SK-N-SH (cell line): ENCODE results near the gene RNF223.

Source experiments
- EP300 ChIP-seq, 2 experiments: IDR thresholded peaks; 2 replicates each; pipeline versions ENCODE4 v1.4.0 to v1.6.1; 2012; ENCODE audit warnings: borderline replicate concordance in 1 of 2, low read depth in 1 of 2, low read length in 1 of 2
- EZH2phosphoT487 ChIP-seq: fragments of 200-600 bp; sonication (generic); IDR thresholded peaks from 2 replicates; pipeline ENCODE4 v1.6.1; 2017; ENCODE audit warnings: low read depth, mixed run types, mild to moderate bottlenecking, antibody characterized with exemption, moderate library complexity, borderline replicate concordance
- FOXJ3 ChIP-seq: sonication (generic); formaldehyde crosslinking; IDR thresholded peaks from 2 replicates; pipeline ENCODE4 v1.5.1; 2020; ENCODE audit warnings: mild to moderate bottlenecking, missing genetic modification reagents
- POLR2AphosphoS5 ChIP-seq: IDR thresholded peaks from 2 replicates; pipeline ENCODE4 v1.6.1; 2012; ENCODE audit warnings: low read depth, low read length
- RFX5 ChIP-seq: IDR thresholded peaks from 2 replicates; pipeline ENCODE4 v1.6.1; 2012; ENCODE audit warnings: mild to moderate bottlenecking, improper control_type of control experiment, low read length
- TF ChIP-seq, protein P1 (sequence below): fragments of 200-600 bp; sonication (generic); IDR thresholded peaks from 2 replicates; pipeline ENCODE4 v1.6.1; 2017; ENCODE audit warnings: antibody characterized with exemption, mild to moderate bottlenecking, moderate library complexity
- TF ChIP-seq, protein P2 (sequence below): IDR thresholded peaks from 2 replicates; pipeline ENCODE4 v1.6.1; 2012; ENCODE audit warnings: mild to moderate bottlenecking, low read depth, low read length, moderate library complexity

DNA sequence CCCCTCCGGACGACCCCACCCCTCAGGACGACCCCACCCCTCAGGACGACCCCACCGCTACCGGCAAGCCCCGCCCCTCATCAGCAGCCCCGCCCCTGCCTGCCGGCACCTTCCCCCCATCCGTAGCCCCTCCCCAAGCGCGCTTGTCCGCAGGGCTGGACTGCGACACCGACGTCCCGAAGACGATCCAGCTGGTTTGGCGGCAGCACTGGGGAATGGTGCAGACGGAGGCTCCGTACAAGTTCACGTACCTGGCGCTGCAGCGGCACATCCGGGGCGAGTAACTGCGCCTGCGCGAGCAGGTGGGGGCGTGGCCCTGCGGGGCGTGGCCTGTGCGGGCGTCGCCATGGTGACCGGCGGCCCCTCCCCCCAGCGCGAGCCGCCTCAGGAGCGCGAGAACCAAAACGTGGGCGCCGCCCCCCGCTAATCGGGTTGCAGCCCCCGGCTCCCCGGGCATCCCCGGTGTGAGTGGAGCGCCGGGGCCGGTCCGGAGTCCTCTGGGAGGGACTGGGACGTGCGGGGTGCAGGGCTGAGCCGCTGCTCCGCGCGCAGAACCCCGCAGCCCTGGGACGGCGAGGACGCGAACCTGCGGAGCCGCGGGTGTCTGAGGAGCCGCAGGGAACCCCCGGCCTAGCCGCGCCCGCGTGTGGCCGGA lies 4.9 kb downstream of the RNF223 start:
- TF ChIP-seq, protein P1, sequence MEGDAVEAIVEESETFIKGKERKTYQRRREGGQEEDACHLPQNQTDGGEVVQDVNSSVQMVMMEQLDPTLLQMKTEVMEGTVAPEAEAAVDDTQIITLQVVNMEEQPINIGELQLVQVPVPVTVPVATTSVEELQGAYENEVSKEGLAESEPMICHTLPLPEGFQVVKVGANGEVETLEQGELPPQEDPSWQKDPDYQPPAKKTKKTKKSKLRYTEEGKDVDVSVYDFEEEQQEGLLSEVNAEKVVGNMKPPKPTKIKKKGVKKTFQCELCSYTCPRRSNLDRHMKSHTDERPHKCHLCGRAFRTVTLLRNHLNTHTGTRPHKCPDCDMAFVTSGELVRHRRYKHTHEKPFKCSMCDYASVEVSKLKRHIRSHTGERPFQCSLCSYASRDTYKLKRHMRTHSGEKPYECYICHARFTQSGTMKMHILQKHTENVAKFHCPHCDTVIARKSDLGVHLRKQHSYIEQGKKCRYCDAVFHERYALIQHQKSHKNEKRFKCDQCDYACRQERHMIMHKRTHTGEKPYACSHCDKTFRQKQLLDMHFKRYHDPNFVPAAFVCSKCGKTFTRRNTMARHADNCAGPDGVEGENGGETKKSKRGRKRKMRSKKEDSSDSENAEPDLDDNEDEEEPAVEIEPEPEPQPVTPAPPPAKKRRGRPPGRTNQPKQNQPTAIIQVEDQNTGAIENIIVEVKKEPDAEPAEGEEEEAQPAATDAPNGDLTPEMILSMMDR: no peak
- TF ChIP-seq POLR2AphosphoS5: no peak
- no peak for TF ChIP-seq RFX5
- TF ChIP-seq, protein P2, sequence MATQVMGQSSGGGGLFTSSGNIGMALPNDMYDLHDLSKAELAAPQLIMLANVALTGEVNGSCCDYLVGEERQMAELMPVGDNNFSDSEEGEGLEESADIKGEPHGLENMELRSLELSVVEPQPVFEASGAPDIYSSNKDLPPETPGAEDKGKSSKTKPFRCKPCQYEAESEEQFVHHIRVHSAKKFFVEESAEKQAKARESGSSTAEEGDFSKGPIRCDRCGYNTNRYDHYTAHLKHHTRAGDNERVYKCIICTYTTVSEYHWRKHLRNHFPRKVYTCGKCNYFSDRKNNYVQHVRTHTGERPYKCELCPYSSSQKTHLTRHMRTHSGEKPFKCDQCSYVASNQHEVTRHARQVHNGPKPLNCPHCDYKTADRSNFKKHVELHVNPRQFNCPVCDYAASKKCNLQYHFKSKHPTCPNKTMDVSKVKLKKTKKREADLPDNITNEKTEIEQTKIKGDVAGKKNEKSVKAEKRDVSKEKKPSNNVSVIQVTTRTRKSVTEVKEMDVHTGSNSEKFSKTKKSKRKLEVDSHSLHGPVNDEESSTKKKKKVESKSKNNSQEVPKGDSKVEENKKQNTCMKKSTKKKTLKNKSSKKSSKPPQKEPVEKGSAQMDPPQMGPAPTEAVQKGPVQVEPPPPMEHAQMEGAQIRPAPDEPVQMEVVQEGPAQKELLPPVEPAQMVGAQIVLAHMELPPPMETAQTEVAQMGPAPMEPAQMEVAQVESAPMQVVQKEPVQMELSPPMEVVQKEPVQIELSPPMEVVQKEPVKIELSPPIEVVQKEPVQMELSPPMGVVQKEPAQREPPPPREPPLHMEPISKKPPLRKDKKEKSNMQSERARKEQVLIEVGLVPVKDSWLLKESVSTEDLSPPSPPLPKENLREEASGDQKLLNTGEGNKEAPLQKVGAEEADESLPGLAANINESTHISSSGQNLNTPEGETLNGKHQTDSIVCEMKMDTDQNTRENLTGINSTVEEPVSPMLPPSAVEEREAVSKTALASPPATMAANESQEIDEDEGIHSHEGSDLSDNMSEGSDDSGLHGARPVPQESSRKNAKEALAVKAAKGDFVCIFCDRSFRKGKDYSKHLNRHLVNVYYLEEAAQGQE: no peak
- no peak for TF ChIP-seq EZH2phosphoT487
- TF ChIP-seq FOXJ3 (CRISPR knock-in tag): no peak
- TF ChIP-seq EP300 (IDR thresholded peaks at IDR 0.05; ENCODE audit: borderline replicate concordance in 1 of 2, low read depth in 1 of 2, low read length in 1 of 2): no peak
